Measurements from ENCODE around the gene GNG7.
"Not testable (repeated sequence)": the region's sequence is repeated elsewhere in the genome, so short reads cannot be mapped to it uniquely, and the experiment has no call there.

GNG7 gene

GRCh38 chr19:2594319-2594718, 108.2 kb downstream of the GNG7 start:
- DNase-seq = no peak

GRCh38 chr19:2592824-2593223, 109.7 kb downstream of the GNG7 start:
- no peak for DNase-seq

GRCh38 chr19:2591537-2592291, 110.8 kb downstream of the GNG7 start:
- no peak for DNase-seq

GRCh38 chr19:2590630-2591399, 111.7 kb downstream of the GNG7 start:
- DNase-seq = no peak

- no peak for DNase-seq
Observed at GRCh38 chr19:2589441-2589840, 113.1 kb downstream of the GNG7 start.

- no peak for DNase-seq
Observed at GRCh38 chr19:2588081-2588777, 114.3 kb downstream of the GNG7 start.

GRCh38 chr19:2587001-2587719, 115.3 kb downstream of the GNG7 start:
- DNase-seq = no peak

DNA sequence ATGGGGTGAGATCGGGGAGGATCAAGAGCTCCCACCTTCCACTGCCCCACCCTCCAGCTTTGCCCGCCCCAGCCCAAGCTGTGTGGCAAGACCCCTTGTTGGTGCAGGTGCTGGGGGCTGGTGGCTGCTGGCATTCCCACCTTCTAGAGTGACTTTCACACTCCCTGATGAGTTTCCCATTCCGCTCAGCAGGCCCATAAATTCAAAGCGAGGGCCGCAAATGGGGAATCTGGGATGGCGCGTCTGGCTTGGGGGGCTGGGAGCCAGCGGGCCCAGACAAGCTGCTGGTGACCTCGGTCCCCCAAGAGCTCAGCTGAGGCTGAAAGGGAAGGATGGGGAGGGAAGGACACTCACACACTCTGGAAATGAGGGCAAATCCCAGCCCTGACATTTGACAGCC, 116.3 kb downstream of the GNG7 start:
- DNase-seq = no peak

GRCh38 chr19:2584002-2584401, 118.5 kb downstream of the GNG7 start:
- DNase-seq = no peak

- no peak for DNase-seq
Observed at GRCh38 chr19:2582984-2583956, 119.2 kb downstream of the GNG7 start.

DNA sequence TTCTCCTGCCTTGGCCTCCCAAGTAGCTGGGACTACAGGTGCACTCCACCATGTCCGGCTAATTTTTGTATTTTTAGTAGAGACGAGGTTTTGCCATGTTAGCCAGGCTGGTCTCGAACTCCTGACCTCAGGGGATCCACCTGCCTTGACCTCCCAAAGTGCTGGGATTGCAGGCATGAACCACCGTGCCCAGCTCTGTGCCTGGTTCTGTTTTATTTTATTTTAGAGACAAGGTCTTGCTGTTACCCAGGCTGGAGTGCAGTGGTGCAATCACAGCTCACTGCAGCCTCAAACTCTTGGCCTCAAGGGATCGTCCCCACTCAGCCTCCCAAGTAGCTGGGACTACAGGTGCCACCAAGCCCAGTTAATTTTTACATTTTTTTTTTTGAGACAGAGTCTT, 122.1 kb downstream of the GNG7 start:
- DNase-seq = not testable (repeated sequence)

DNA sequence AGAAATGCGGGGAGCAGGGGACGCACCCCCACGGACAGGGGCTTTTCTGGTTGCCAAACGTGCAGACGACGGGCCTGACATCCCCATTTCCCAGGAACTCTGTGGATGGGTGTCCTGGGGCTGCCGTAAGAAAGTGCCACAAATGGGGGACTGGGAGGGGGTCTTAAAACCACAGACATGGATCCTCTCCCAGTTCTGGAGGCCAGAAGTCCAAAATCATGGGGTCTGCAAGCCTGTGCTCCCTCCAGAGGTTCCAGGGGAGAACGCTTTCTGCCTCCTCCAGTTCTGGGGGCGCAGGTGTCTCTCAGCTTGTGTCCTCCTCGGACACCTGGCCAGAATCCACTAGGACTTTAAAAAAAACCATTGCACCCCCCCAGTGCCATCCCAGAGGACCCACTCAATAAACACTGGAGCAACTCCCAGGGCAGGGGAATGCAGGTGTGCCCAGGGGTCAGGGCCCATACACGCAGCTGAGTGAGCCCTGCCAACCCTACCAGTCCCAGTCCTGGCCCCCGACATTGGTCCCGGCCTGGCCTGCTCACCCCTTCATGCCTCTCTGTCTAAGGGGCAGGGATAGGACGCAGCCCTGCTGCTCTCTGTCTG, 122.7 kb downstream of the GNG7 start:
- no peak for DNase-seq

- peak; percentile 65 for DNase-seq
Observed at GRCh38 chr19:2578901-2579677, 123.4 kb downstream of the GNG7 start.

- DNase-seq = no peak
Observed at GRCh38 chr19:2578391-2578890, 124.1 kb downstream of the GNG7 start.

DNA sequence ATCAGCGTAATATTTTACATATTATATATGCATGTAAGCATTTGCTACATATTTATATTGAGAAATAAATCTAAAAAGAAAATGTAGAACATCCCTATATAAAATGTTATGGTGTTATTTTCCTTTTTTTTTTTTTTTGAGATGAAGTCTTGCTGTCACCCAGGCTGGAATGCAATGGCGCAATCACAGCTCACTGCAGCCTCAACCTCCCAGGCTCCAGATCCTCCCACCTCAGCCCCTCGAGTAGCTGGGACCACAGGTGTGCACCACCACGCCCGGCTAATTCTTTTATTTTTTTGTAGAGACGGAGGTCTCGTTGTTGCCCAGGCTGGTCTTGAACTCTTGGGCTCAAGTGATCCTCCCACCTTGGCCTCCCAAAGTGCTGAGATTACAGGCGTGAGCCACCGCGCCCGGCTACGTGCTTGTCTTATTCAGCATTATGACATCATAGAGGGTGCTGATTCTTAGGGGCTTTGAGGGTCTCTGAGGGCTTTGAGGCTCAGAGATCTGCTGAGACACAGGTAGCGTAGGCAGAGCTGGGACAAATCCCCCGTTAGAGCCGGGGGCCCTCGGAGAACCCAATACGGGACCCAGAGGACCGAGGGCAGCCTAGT, 124.7 kb downstream of the GNG7 start:
- DNase-seq = no peak

DNA sequence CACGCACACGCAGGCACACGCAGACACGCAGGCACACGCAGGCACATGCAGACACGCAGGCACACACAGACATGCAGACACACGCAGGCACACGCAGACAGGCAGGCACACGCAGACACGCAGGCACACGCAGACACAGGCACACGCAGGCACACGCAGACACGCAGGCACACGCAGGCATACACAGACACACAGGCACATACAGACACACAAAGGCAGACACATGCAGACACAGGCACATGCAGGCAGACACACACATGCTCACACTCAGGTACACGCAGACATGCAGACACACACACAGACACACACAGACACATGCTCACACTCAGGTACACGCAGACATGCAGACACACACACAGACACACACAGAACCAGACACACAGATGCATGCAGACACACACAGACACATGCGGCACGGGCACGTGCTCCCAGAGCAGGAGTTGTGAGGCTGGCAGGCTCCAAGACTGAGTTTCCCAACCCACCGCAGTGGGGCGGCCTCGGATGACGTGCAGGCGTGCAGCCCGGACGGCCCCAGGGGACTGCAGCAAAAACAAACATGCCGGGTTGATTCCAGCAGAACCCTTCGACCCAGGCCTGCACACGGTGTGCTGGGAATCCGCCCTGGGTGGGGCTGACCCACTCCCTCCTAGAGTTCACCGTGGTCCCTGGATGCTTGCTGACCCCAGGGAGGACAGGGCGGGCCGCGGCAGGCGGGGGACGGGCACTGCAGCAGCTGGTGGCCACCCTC, 126.6 kb downstream of the GNG7 start:
- no peak for DNase-seq

- DNase-seq = no peak
Observed at GRCh38 chr19:2574971-2575630, 127.4 kb downstream of the GNG7 start.

GRCh38 chr19:2574478-2574931, 128.0 kb downstream of the GNG7 start:
- no peak for DNase-seq

Measured in hematopoietic multipotent progenitor cell treated with erythropoietin and hydrocortisone succinate and interleukin-3 and kit ligand, for 6 days (in vitro differentiated cells).